Breast epithelium (tissue), 3 donors: Measurements from ENCODE around the gene POPDC2.
A peak's percentile ranks its signal among the peaks of the same experiment; 100 is the strongest.

ENCODE experiments used
- CTCF ChIP-seq, 3 donors: fragments of 450-650 bp; IDR thresholded peaks; one replicate each; pipeline ENCODE4 v1.5.1; 2016 to 2017; ENCODE audit warnings: antibody characterized with exemption in 3 of 3, mild to moderate bottlenecking in 3 of 3, moderate library complexity in 3 of 3
- POLR2AphosphoS5 ChIP-seq, 3 donors: sonication (generic); formaldehyde crosslinking; IDR thresholded peaks; one replicate each; pipeline ENCODE4 v1.6.1; 2017; ENCODE audit warnings: antibody characterized with exemption in 3 of 3

DNA sequence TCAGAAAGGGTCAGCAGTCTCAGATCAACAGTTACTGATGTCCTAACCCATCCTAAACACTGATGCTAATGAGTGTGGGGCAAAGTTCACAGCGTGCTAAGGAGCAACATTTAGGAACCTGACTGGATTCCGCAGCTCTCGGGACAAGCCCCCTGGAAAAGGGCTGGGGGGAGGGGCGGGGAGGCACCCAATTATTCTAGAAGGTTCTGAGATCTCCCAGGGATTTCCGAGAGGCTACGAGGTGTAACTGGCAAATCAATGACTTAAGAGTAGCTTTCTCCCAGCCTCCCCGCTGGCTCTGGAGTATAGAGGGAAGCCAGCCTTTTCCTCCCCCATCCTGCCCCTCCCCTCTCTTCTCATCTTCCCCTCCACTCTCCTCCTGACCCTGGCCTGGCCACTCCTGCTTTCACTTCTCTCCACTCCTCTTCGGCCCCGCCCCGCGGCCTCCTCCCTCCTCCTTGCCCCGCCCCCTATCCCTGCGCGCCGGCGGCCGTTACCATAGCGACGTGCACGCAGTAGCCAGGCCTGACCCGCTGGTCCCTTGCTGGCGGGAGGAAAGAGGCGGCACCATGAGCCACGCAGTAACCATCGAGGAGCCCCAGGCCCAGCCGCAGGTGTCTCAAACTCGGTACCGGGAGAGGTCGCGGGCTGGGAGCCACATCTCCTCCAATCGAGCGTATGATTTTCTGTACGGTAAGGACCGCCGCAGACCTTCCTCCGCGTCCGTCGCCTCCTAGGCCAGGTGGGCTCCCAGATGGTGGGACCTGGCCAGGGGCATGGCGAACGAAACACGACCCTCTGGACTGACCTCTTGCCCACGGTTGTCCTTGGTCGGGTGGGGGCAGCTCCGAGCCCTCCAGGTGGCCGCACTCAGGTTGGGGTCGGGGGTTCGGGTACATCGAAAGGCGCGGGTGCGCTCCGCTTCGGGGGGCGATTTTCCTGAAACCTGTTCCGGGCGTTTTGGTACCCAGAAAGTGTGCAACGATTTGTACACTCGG lies 42.4 kb upstream of the POPDC2 start, which contains the start of gene CFAP91:
- TF ChIP-seq CTCF (IDR thresholded peaks at IDR 0.05) (no peak), POLR2AphosphoS5 (IDR thresholded peaks at IDR 0.05) (peak in 2 of 3 donors; percentile 46 to 60)
